AG04450 (cell line): ENCODE measurements around the gene EPHB2. TPM values are rescaled to one million over a fixed set of nuclear protein-coding genes. Genes with fewer than 3 reads are reported as not detected.
A peak's percentile ranks its signal among the peaks of the same experiment; 100 is the strongest.

ENCODE experiments used
- CTCF ChIA-PET: fragments of 300-600, 350-600 bp; formaldehyde crosslinking; extraction: SDS; loops from one replicate; lab custom pipeline; 2022; ENCODE audit warnings: antibody characterized with exemption, inconsistent platforms; lab: Charles Lee
- POLR2A ChIA-PET: fragments of 350-600 bp; formaldehyde crosslinking; extraction: SDS; loops from one replicate; lab custom pipeline; 2021; ENCODE audit warnings: antibody characterized with exemption, inconsistent platforms; lab: Yijun Ruan, JAX
- DNase-seq: peaks from one replicate; pipeline ENCODE4 v3.0.0-alpha.2; 2011; ENCODE audit warnings: low read depth, low spot score
- H3K27ac ChIP-seq: one replicate; pipeline ENCODE4 v1.5.1; 2012; ENCODE audit warnings: low read depth, low read length, control low read depth
- H3K27me3 ChIP-seq: one replicate; pipeline ENCODE4 v1.6.0; 2012; ENCODE audit warnings: low read length; ENCODE audit not compliant: control insufficient read depth, insufficient read depth
- H3K4me3 ChIP-seq: 2 replicates; pipeline ENCODE4 v1.5.1; 2011; ENCODE audit warnings: mild to moderate bottlenecking, low read depth, low read length, control low read depth
- H3K9me3 ChIP-seq: 2 replicates; pipeline ENCODE4 v1.5.1; 2012; ENCODE audit warnings: low read length; ENCODE audit not compliant: control insufficient read depth, insufficient read depth
- CTCF ChIP-seq: IDR thresholded peaks from 2 replicates; pipeline ENCODE4 v1.5.1; 2011; ENCODE audit warnings: low read depth, low read length, control low read depth, inconsistent platforms
- polyA plus RNA-seq: library from polyadenylated mRNA; depleted of rRNA; stranded (reverse); fragments of >200 nt; gene quantifications from 2 replicates; pipeline ENCODE4 v1.2.3, GENCODE V29; 2011

The EPHB2 gene
- polyA plus RNA-seq, 1 experiment: 30.9 TPM

- ChIA-PET POLR2A (no interaction called here), CTCF (no interaction called here)
- TF ChIP-seq CTCF: no peak
- Histone ChIP-seq H3K4me3 (no peak overlapping the region), H3K27me3 (no peaks in the 10 kb centered on the region), H3K9me3 (no peaks in the 10 kb centered on the region), H3K27ac (no peak overlapping the region)
- peak; percentile 20 for DNase-seq
Measured at GRCh38 chr1:22886211-22886610, 175.6 kb downstream of the EPHB2 start.

GRCh38 chr1:22887491-22887890 is 176.9 kb downstream of the EPHB2 start:
- DNase-seq: no peak
- no peak for TF ChIP-seq CTCF
- no peak overlapping the region for H3K27ac ChIP-seq
- POLR2A ChIA-PET: no interaction called here
- H3K27me3 ChIP-seq: no peaks in the 10 kb centered on the region
- CTCF ChIA-PET: interaction anchor here (1.3 to 5.1 kb wide), 3 partner anchors 42 to 215 kb away, joined by 3 to 49 read pairs (median 8); no protein-coding TSS in a partner anchor
- no peak overlapping the region for H3K4me3 ChIP-seq
- no peaks in the 10 kb centered on the region for H3K9me3 ChIP-seq

- no peak for TF ChIP-seq CTCF
- H3K27me3 ChIP-seq: no peaks in the 10 kb centered on the region
- ChIA-PET CTCF (interaction anchor here (0.7 to 5.1 kb wide), 11 partner anchors 9 to 216 kb away, joined by 3 to 49 read pairs (median 4); no protein-coding TSS in a partner anchor), POLR2A (interaction anchor here (0.7 kb wide), 1 partner anchor 214 kb away, joined by 3 read pairs; no protein-coding TSS in a partner anchor)
- DNase-seq: no peak
- peaks cover 3% of the 10 kb centered on the region; the same call in 1 of the 2 replicates for H3K9me3 ChIP-seq
- no peak overlapping the region for H3K4me3 ChIP-seq
- H3K27ac ChIP-seq: peak overlapping the region; percentile 11
Measured at GRCh38 chr1:22888320-22889075, 177.9 kb downstream of the EPHB2 start.

- Histone ChIP-seq H3K9me3 (peaks cover 3% of the 10 kb centered on the region; the same call in 1 of the 2 replicates), H3K27me3 (no peaks in the 10 kb centered on the region), H3K27ac (peak overlapping the region; percentile 11), H3K4me3 (no peak overlapping the region)
- POLR2A ChIA-PET: no interaction called here
- no peak for DNase-seq
- peak; percentile 80 for TF ChIP-seq CTCF
- CTCF ChIA-PET: interaction anchor here (0.9 to 5.1 kb wide), 10 partner anchors 8 to 216 kb away, joined by 3 to 49 read pairs (median 6); no protein-coding TSS in a partner anchor
Measured at GRCh38 chr1:22889213-22889827, 178.7 kb downstream of the EPHB2 start.

GRCh38 chr1:22892789-22893188 is 182.2 kb downstream of the EPHB2 start:
- TF ChIP-seq CTCF: no peak
- no peak for DNase-seq
- CTCF ChIA-PET: no interaction called here
- POLR2A ChIA-PET: no interaction called here
- Histone ChIP-seq H3K9me3 (peaks cover 3% of the 10 kb centered on the region; the same call in 1 of the 2 replicates), H3K27me3 (no peaks in the 10 kb centered on the region), H3K27ac (no peak overlapping the region), H3K4me3 (no peak overlapping the region)
